Measurements from ENCODE around the gene ADCYAP1. TPM values are rescaled to one million over a fixed set of nuclear protein-coding genes. Genes with fewer than 3 reads are reported as not detected.

Gene ADCYAP1
- total RNA-seq (ENCODE audit: low replicate concordance) = under 0.01 TPM in 1 of 2 replicates, not detected in the other

DNA sequence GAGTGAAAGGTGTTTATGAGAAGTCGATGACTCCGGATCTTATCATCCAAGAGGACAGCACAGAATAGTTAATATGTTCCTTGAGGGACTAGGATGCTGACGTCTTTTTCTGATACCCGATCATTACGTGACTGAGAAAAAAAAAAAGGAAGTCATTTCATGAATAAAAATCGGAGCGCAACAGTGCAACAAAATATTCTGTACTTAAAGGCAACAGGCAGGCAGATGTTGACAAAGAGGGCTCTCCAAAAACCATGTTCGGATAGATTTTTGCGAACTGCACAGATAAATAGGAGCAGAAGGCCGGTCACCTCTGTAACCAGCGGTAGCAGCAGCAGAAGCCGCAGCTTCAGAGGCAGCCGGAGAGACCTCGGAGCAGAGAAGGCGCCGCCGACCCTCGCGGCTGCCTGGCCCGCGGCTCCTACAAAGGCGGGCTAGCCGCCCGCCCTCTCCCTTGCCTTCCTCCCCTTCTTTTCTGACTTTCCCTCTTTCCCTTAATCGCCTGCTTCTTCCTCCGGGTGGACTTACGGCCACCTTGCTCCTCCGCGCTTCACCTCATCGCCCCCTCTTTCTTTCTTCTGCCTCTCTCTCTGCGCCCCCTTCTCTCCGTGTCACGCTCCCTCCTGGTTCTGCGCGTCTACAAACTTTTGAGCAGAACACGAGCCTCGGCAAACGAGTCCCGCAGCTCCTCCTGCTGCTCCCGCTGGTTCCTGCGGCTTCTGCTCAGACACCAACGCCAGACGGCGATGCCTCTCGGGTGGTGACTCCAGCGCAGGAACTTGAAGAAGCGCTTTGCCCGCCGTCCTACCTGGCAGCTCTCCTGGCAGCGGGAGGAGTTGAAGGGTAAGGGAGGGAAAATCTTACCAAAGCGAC is at the start of gene ADCYAP1:
ADCYAP1 (plus strand) TSS at position 654 of the 873 bp plus-strand sequence. CDS start 516 bp downstream, outside the sequence.

Other genes starting within 250 kb of the ADCYAP1 start
- gene TYMS, start 247.2 kb upstream of the ADCYAP1 start, total RNA-seq (ENCODE audit: low replicate concordance) = 8.2 and 14.7 TPM in 2 replicates
- gene ENOSF1, start 192.2 kb upstream of the ADCYAP1 start, total RNA-seq (ENCODE audit: low replicate concordance) = 16.8 and 67.7 TPM in 2 replicates
- gene YES1, start 92.6 kb upstream of the ADCYAP1 start, total RNA-seq (ENCODE audit: low replicate concordance) = 22.7 and 137 TPM in 2 replicates

Data from smooth muscle cell of the coronary artery (primary cell).